Adrenal gland (tissue), 5 donors: ENCODE data around the gene BICD1.

Experiments used
- CTCF ChIP-seq, 6 experiments: fragments of 450-650 bp in 4 of 6; fragments of 200-600 bp in 2 of 6; sonication (generic) in 1 of 6; IDR thresholded peaks; 1 replicate in 5 of 6; 2 replicates in 1 of 6; pipeline versions ENCODE4 v1.5.1 to v1.8.0; 2016 to 2021; ENCODE audit warnings: antibody characterized with exemption in 6 of 6, mild to moderate bottlenecking in 2 of 6, moderate library complexity in 1 of 6
- POLR2A ChIP-seq, 2 donors: fragments of 450-650 bp; IDR thresholded peaks; one replicate each; pipeline ENCODE4 v1.6.1; 2017; ENCODE audit warnings: antibody characterized with exemption in 2 of 2, mild to moderate bottlenecking in 2 of 2, moderate library complexity in 1 of 2
- donor health status: DM: no; HTN: no; CAD: no.

GRCh38 chr12:32061033-32061432 is 45.6 kb upstream of the BICD1 start:
- no peak for TF ChIP-seq CTCF (IDR thresholded peaks at IDR 0.05)
- TF ChIP-seq POLR2A (IDR thresholded peaks at IDR 0.05): no peak
